ENCODE measurements around the gene TNFSF4.
"Not testable (repeated sequence)": the region's sequence is repeated elsewhere in the genome, so short reads cannot be mapped to it uniquely, and the experiment has no call there.

Gene TNFSF4

GRCh38 chr1:173161510-173162221 lies 45.5 kb downstream of the TNFSF4 start:
- DNase-seq: no peak

DNA sequence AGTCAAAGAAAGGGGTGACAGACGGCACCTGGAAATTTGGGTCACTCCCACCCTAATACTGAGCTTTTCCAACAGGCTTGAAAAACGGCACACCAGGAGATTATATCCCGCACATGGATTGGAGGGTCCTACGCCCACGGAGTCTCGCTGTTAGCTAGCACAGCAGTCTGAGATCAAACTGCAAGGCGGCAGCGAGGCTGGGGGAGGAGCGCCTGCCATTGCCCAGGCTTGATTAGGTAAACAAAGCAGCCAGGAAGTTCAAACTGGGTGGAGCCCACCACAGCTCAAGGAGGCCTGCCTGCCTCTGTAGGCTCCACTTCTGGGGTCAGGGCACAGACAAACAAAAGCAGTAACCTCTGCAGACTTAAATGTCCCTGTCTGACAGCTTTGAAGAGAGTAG lies 53.2 kb downstream of the TNFSF4 start:
- DNase-seq: not testable (repeated sequence)

- no peak for DNase-seq
Measured at GRCh38 chr1:173153503-173153902, 53.6 kb downstream of the TNFSF4 start.

DNA sequence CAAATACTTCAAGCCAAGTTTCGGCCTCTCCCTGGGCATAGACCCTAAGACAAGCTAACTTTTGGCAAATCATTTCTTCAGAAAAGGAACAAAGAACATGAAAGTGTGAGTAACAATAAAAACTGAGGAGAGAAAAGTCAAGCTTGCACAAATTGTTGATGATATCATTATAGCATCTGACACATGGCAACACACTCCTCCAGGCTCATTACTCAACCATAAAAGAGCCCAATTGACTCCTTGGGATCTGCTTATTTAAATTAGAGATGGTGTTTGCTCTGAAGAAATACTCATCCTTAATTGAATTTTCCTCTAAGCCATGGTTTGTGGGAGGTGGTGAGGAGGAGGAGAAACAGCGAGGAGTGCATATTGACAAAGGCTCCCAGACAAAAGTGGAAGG lies 54.5 kb downstream of the TNFSF4 start:
- no peak for DNase-seq

DNA sequence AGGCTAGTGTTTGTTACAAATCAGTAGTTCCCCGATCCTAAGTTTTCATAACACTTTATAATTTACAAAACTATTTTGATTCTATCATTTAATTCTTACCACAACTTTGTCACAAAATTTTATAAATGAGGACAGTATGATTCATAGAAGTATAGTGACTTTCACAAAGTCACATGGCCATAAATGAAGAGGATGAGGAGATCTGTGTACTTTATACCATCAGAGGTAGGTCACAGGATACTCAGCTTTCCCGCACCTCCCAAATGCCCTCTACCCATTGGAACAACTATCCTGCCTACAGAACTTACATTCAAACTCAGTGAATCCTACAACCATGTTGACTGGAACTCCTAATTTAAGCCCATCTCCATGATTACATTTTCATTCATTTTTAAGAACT lies 56.3 kb downstream of the TNFSF4 start:
- DNase-seq: no peak

DNA sequence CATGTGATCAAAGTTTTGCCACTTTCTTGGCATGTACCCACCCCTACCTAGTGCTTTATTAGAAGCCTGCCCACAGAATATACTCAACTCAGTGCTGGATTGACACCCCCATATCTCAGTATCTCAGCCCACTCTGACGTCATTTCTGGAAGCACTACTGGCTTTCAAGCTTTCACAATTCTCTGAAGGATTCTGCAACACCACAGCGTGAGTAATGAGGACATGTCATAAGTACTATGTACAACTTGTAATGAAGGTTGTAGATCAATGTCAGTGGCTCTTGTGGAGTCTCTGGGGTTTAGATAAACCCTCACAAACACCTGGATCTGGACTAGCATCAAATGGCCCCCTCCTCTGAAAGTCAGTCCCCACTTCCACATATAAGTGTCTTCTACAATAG lies 57.2 kb downstream of the TNFSF4 start:
- no peak for DNase-seq

- DNase-seq: no peak
Measured at GRCh38 chr1:173148971-173149370, 58.2 kb downstream of the TNFSF4 start.

DNA sequence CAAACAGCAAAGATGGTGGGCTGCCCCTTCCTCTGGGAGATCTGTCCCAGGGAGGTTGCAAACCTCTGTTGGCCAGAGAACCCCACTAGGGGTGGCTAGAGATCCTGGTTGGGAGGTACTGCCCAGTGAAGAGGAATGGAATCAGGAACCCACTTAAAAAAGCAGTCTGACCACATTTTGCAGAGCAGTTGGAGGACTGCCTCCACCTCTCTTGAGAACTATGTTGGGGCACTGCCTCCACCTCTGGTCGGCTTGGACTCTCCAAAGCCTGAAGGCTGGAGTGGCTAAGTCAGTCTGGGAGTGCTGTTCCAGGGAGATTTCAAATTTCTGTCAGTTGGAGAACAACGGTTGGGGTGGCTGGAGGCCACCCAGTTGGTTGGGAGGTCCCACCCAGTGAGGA lies 58.6 kb downstream of the TNFSF4 start:
- no peak for DNase-seq

DNA sequence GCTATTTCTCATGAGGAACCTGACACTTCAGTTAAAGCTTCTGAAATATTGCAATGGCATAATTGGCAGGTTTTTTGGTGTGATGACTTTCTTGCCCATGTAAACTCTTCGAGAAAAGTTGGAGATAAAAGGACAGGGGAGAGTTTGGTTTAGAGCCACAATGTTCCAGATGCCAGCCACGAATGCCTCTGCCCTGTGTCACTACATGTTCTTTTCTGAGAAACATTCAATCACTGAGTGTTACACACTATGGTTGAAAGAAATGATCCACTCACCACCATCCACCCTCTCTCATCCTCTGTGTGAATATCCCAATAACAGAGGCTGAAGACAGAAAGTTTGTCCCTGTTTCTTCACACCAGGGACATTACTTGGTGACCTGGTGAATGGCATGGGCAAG lies 66.4 kb downstream of the TNFSF4 start:
- DNase-seq: no peak

GRCh38 chr1:173139706-173140105 lies 67.4 kb downstream of the TNFSF4 start:
- no peak for DNase-seq

DNA sequence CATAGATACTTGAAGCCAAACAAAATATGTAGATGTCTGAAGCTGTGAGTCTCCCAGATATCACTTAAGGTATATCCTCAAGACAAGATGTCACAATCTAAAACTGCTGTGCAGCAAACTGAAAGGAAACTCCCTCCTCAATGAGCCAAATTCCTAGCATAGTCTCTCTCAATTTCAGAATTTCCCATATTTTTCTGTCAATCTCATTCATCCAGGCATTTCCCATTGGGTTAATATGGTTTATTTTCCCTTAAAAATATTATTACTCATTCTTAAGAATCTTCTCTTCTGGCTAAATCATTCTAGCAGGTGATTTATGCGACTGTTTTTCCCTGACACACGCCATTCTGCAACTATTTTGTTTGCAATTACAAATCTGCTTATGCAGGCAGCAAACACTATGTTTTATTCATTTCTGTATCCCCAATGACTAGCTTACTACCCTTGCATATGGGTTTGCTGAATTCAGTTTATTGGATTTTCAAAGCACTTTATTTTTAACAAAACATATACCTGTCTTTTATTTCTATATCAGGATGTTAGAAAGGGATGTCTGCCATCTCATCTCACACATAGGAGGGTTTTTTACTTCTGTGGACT lies 69.9 kb downstream of the TNFSF4 start:
- DNase-seq: no peak

DNA sequence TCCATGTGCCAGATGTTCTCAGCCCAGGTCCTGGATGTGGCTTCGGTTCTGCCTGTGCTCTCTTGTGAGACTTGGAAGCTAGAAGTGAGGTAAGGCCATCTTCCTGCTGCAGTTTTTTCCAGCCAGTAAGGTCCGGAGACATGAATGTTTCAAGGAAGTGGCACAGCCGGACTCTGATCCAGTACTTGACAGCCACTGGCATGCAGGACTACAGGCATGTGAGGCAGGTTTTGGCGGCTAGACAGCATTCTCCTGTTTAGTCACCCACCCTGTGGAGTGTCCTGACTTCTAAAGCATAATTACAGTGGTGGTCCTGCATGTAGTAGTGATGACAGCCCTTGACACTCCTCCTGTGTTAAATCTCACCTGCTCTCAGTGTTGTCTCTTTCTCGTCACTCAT lies 72.3 kb downstream of the TNFSF4 start:
- DNase-seq: no peak

- no peak for DNase-seq
Measured at GRCh38 chr1:173134029-173134428, 73.1 kb downstream of the TNFSF4 start.
